PFSK-1 (cell line): Measurements from ENCODE around the gene SND1.

Source experiments
- FOXP2 ChIP-seq: optimal IDR thresholded peaks from 2 replicates; pipeline ENCODE3; 2011; ENCODE audit warnings: borderline replicate concordance, control low read depth, inconsistent platforms; ENCODE audit not compliant: insufficient read depth; ENCODE audit errors: extremely low read length, extremely low read depth
- POLR2AphosphoS5 ChIP-seq: IDR thresholded peaks from 2 replicates; pipeline ENCODE4 v1.6.1; 2012; ENCODE audit warnings: low read depth, mild to moderate bottlenecking, control low read depth, low read length, moderate library complexity
- REST ChIP-seq, 2 experiments: IDR thresholded peaks; 2 replicates each; pipeline versions ENCODE4 v1.6.1 to v1.8.0; 2011 to 2012; ENCODE audit warnings: low read depth in 2 of 2, low read length in 2 of 2, control low read depth in 1 of 2, inconsistent platforms in 1 of 2, mild to moderate bottlenecking in 1 of 2, moderate library complexity in 1 of 2; ENCODE audit not compliant: insufficient read depth in 1 of 2
- SIN3A ChIP-seq: IDR thresholded peaks from 2 replicates; pipeline ENCODE4 v1.6.1; 2012; ENCODE audit warnings: mild to moderate bottlenecking, low read length, moderate library complexity, borderline replicate concordance; ENCODE audit not compliant: insufficient read depth
- TAF1 ChIP-seq: IDR thresholded peaks from 2 replicates; pipeline ENCODE4 v1.6.1; 2012; ENCODE audit warnings: low read length, control low read depth, borderline replicate concordance; ENCODE audit not compliant: insufficient read depth

Gene SND1

GRCh38 chr7:127885222-127885772 lies 233.3 kb downstream of the SND1 start:
- TF ChIP-seq TAF1 (no peak), SIN3A (no peak), REST (IDR thresholded peaks at IDR 0.05; ENCODE audit: insufficient read depth in 1 of 2, low read depth in 2 of 2, low read length in 2 of 2) (no peak), FOXP2 (no peak), POLR2AphosphoS5 (no peak)

- no peak for TF ChIP-seq SIN3A
Measured at GRCh38 chr7:127885843-127886242, 233.8 kb downstream of the SND1 start.

- no peak for TF ChIP-seq TAF1
- no peak for TF ChIP-seq FOXP2
- no peak for TF ChIP-seq POLR2AphosphoS5
- no peak for TF ChIP-seq REST (IDR thresholded peaks at IDR 0.05; ENCODE audit: insufficient read depth in 1 of 2, low read depth in 2 of 2, low read length in 2 of 2)
- no peak for TF ChIP-seq SIN3A
Measured at GRCh38 chr7:127886248-127886647, 234.3 kb downstream of the SND1 start.

GRCh38 chr7:127887096-127887495 lies 235.1 kb downstream of the SND1 start:
- no peak for TF ChIP-seq SIN3A
- no peak for TF ChIP-seq FOXP2
- no peak for TF ChIP-seq TAF1
- no peak for TF ChIP-seq REST (IDR thresholded peaks at IDR 0.05; ENCODE audit: insufficient read depth in 1 of 2, low read depth in 2 of 2, low read length in 2 of 2)
- no peak for TF ChIP-seq POLR2AphosphoS5

- no peak for TF ChIP-seq POLR2AphosphoS5
- TF ChIP-seq TAF1, result no peak
- TF ChIP-seq FOXP2, result no peak
- TF ChIP-seq SIN3A, result no peak
- TF ChIP-seq REST (IDR thresholded peaks at IDR 0.05; ENCODE audit: insufficient read depth in 1 of 2, low read depth in 2 of 2, low read length in 2 of 2), result no peak
Measured at GRCh38 chr7:127887631-127888030, 235.6 kb downstream of the SND1 start.
